Mesendoderm (in vitro differentiated cells): ENCODE data around the gene SLC22A3.

Experiments used
- DNase-seq: peaks from one replicate; pipeline ENCODE4 v3.0.0; 2013
- H2AK5ac ChIP-seq: 2 replicates; pipeline ENCODE4 v1.6.1; 2013; ENCODE audit warnings: low read length, inconsistent platforms
- H2BK120ac ChIP-seq: 2 replicates; pipeline ENCODE4 v1.6.1; 2013; ENCODE audit warnings: low read depth, mild to moderate bottlenecking, low read length, moderate library complexity, mixed read lengths
- H2BK15ac ChIP-seq: replicated peaks from 2 replicates; pipeline ENCODE4 v1.6.1; 2013; ENCODE audit warnings: low read depth, mild to moderate bottlenecking, moderate library complexity
- H2BK5ac ChIP-seq: 2 replicates; pipeline ENCODE4 v1.6.1; 2013; ENCODE audit warnings: low read length, inconsistent platforms
- H3K18ac ChIP-seq: 2 replicates; pipeline ENCODE4 v1.6.1; 2013; ENCODE audit warnings: mild to moderate bottlenecking, low read length, mixed read lengths
- H3K23ac ChIP-seq: one replicate; pipeline ENCODE4 v1.6.1; 2013; ENCODE audit warnings: low read length
- H3K27ac ChIP-seq: 2 replicates; pipeline ENCODE4 v1.5.1; 2013; ENCODE audit warnings: low read depth, mild to moderate bottlenecking, inconsistent platforms, low read length, moderate library complexity
- H3K27me3 ChIP-seq: 2 replicates; pipeline ENCODE4 v1.6.1; 2013; ENCODE audit warnings: low read length, control low read depth, mild to moderate bottlenecking, inconsistent platforms; ENCODE audit not compliant: insufficient read depth, poor library complexity
- H3K36me3 ChIP-seq: 2 replicates; pipeline ENCODE4 v1.6.1; 2013; ENCODE audit warnings: low read length, inconsistent platforms; ENCODE audit not compliant: control insufficient read depth, insufficient read depth
- H3K4ac ChIP-seq: one replicate; pipeline ENCODE4 v1.6.1; 2013; ENCODE audit warnings: low read depth, mild to moderate bottlenecking, low read length, moderate library complexity
- H3K4me1 ChIP-seq: 2 replicates; pipeline ENCODE4 v1.6.1; 2013; ENCODE audit warnings: low read depth, low read length, inconsistent platforms; ENCODE audit not compliant: control insufficient read depth
- H3K4me2 ChIP-seq: 2 replicates; pipeline ENCODE4 v1.6.1; 2013; ENCODE audit warnings: low read length
- H3K4me3 ChIP-seq: 2 replicates; pipeline ENCODE4 v1.5.1; 2013; ENCODE audit warnings: mild to moderate bottlenecking, low read length
- H3K56ac ChIP-seq: one replicate; pipeline ENCODE4 v1.6.1; 2013; ENCODE audit warnings: low read length
- H3K79me1 ChIP-seq: 2 replicates; pipeline ENCODE4 v1.6.1; 2013; ENCODE audit warnings: low read length, inconsistent platforms
- H3K79me2 ChIP-seq: 2 replicates; pipeline ENCODE4 v1.6.1; 2013; ENCODE audit warnings: mild to moderate bottlenecking, low read length; ENCODE audit not compliant: control insufficient read depth, insufficient read depth
- H3K9ac ChIP-seq: 2 replicates; pipeline ENCODE4 v1.6.1; 2013; ENCODE audit warnings: low read length, inconsistent platforms
- H4K5ac ChIP-seq: one replicate; pipeline ENCODE4 v1.6.1; 2013; ENCODE audit warnings: low read length
- H4K8ac ChIP-seq: one replicate; pipeline ENCODE4 v1.6.1; 2013; ENCODE audit warnings: low read depth, mild to moderate bottlenecking, control low read depth, low read length, moderate library complexity
- WGBS: extraction: QIAGEN DNeasy Blood & Tissue Kit; methylation state at CpG from one replicate; pipeline ENCODE4 v1.1.7; 2013; ENCODE audit warnings: low lambda C conversion rate, missing lambda C conversion rate; ENCODE audit not compliant: insufficient coverage; ENCODE audit errors: extremely low coverage; 5-methylcytosine and 5-hydroxymethylcytosine counted together

The SLC22A3 gene

GRCh38 chr6:160337991-160338390, 10.2 kb upstream of the SLC22A3 start:
- Histone ChIP-seq H3K23ac (no peak overlapping the region), H4K5ac (no peak overlapping the region), H2AK5ac (no peak overlapping the region), H4K8ac (no peak overlapping the region), H3K4ac (no peak overlapping the region), H3K27me3 (no peaks in the 10 kb centered on the region), H3K27ac (no peak overlapping the region), H2BK120ac (no peak overlapping the region), H3K79me2 (no peaks in the 10 kb centered on the region), H2BK5ac (no peak overlapping the region), H3K36me3 (no peaks in the 10 kb centered on the region), H3K56ac (no peak overlapping the region), H3K79me1 (no peaks in the 10 kb centered on the region), H3K4me2 (no peak overlapping the region), H2BK15ac (no peak overlapping the region), H3K18ac (peak overlapping the region; percentile 54), H3K4me3 (no peak overlapping the region), H3K9ac (no peak overlapping the region), H3K4me1 (no peaks in the 10 kb centered on the region)
- DNase-seq, result no peak
- WGBS, result no CpG with 5 or more reads among the region's 3 CpGs

GRCh38 chr6:160343144-160343543, 5.0 kb upstream of the SLC22A3 start:
- H2BK15ac ChIP-seq, result no peak overlapping the region
- H3K56ac ChIP-seq, result no peak overlapping the region
- no peaks in the 10 kb centered on the region for H3K4me1 ChIP-seq
- no peak overlapping the region for H2AK5ac ChIP-seq
- H2BK120ac ChIP-seq, result no peak overlapping the region
- H4K8ac ChIP-seq, result no peak overlapping the region
- no peak overlapping the region for H3K23ac ChIP-seq
- no peaks in the 10 kb centered on the region for H3K79me2 ChIP-seq
- no peak overlapping the region for H4K5ac ChIP-seq
- H3K4ac ChIP-seq, result no peak overlapping the region
- DNase-seq, result no peak
- H3K9ac ChIP-seq, result no peak overlapping the region
- H3K27ac ChIP-seq, result no peak overlapping the region
- no CpG with 5 or more reads among the region's 2 CpGs for WGBS
- H3K4me3 ChIP-seq, result no peak overlapping the region
- no peak overlapping the region for H3K18ac ChIP-seq
- H2BK5ac ChIP-seq, result no peak overlapping the region
- no peak overlapping the region for H3K4me2 ChIP-seq
- H3K79me1 ChIP-seq, result no peaks in the 10 kb centered on the region
- H3K36me3 ChIP-seq, result no peaks in the 10 kb centered on the region
- H3K27me3 ChIP-seq, result no peaks in the 10 kb centered on the region

- no peak overlapping the region for H3K27ac ChIP-seq
Observed at GRCh38 chr6:160344271-160344670, 3.9 kb upstream of the SLC22A3 start.

GRCh38 chr6:160347259-160348222, 637 bp upstream of the SLC22A3 start:
- H2BK15ac ChIP-seq, result no peak overlapping the region
- peak overlapping the region; percentile 27 for H2AK5ac ChIP-seq
- no peaks in the 10 kb centered on the region for H3K79me2 ChIP-seq
- H3K56ac ChIP-seq, result peak overlapping the region; percentile 83
- H3K4ac ChIP-seq, result peak overlapping the region; percentile 70
- H3K4me1 ChIP-seq, result no peaks in the 10 kb centered on the region
- no peak overlapping the region for H4K5ac ChIP-seq
- peak overlapping the region; percentile 11 for H3K4me3 ChIP-seq
- H2BK120ac ChIP-seq, result peak overlapping the region; percentile 15
- H3K27ac ChIP-seq, result no peak overlapping the region
- H3K36me3 ChIP-seq, result no peaks in the 10 kb centered on the region
- WGBS, result no CpG with 5 or more reads among the region's 74 CpGs
- H3K23ac ChIP-seq, result peak overlapping the region; percentile 53
- no peak overlapping the region for H4K8ac ChIP-seq
- H3K4me2 ChIP-seq, result peak overlapping the region; percentile 34
- H2BK5ac ChIP-seq, result no peak overlapping the region
- H3K27me3 ChIP-seq, result no peaks in the 10 kb centered on the region
- peak overlapping the region; percentile 11 for H3K18ac ChIP-seq
- peak overlapping the region; percentile 70 for H3K9ac ChIP-seq
- DNase-seq, result peak; percentile 53
- H3K79me1 ChIP-seq, result no peaks in the 10 kb centered on the region

More at GRCh38 chr6:160344271-160344670, 3.9 kb upstream of the SLC22A3 start:
- no peak overlapping the region for H4K8ac ChIP-seq
- H3K9ac ChIP-seq, result no peak overlapping the region
- no peak overlapping the region for H3K23ac ChIP-seq
- H3K36me3 ChIP-seq, result no peaks in the 10 kb centered on the region
- H3K4me3 ChIP-seq, result no peak overlapping the region
- H3K18ac ChIP-seq, result no peak overlapping the region
- no peaks in the 10 kb centered on the region for H3K79me1 ChIP-seq
- H3K4me2 ChIP-seq, result no peak overlapping the region
- no peak overlapping the region for H2BK120ac ChIP-seq
- H2BK5ac ChIP-seq, result no peak overlapping the region
- H3K4ac ChIP-seq, result no peak overlapping the region
- no peaks in the 10 kb centered on the region for H3K79me2 ChIP-seq
- H4K5ac ChIP-seq, result no peak overlapping the region
- no peak overlapping the region for H3K56ac ChIP-seq
- H3K4me1 ChIP-seq, result no peaks in the 10 kb centered on the region
- H2AK5ac ChIP-seq, result no peak overlapping the region
- WGBS, result no CpG with 5 or more reads among the region's 3 CpGs
- H3K27me3 ChIP-seq, result no peaks in the 10 kb centered on the region
- no peak for DNase-seq
- H2BK15ac ChIP-seq, result no peak overlapping the region

- Histone ChIP-seq H3K27me3 (no peaks in the 10 kb centered on the region), H2BK120ac (no peak overlapping the region), H3K23ac (no peak overlapping the region), H4K8ac (no peak overlapping the region), H2AK5ac (no peak overlapping the region), H2BK15ac (no peak overlapping the region), H3K4ac (no peak overlapping the region), H3K4me2 (peak overlapping the region; percentile 70), H3K18ac (peak overlapping the region; percentile 11), H4K5ac (no peak overlapping the region), H2BK5ac (peak overlapping the region; percentile 6), H3K79me2 (peaks cover under 1% of the 10 kb centered on the region), H3K4me1 (no peaks in the 10 kb centered on the region), H3K36me3 (no peaks in the 10 kb centered on the region), H3K9ac (peak overlapping the region; percentile 70), H3K56ac (peak overlapping the region; percentile 83), H3K4me3 (peak overlapping the region; percentile 60), H3K27ac (no peak overlapping the region), H3K79me1 (peaks cover under 1% of the 10 kb centered on the region)
- DNase-seq, result peak; percentile 79
- no CpG with 5 or more reads among the region's 23 CpGs for WGBS
Observed at GRCh38 chr6:160349020-160349441, 853 bp downstream of the SLC22A3 start.
